HG03457 (cell line): ENCODE results near the gene NAV3.

Source experiments
- ATAC-seq: cut with Tn5 transposase; IDR thresholded peaks from one replicate; pipeline ENCODE4 v1.9.1; 2021; ENCODE audit warnings: moderate number of reproducible peaks; ENCODE audit not compliant: unreplicated experiment

Gene NAV3

GRCh38 chr12:77924703-77925102 is 94.0 kb downstream of the NAV3 start:
- ATAC-seq = no peak

- ATAC-seq = peak; percentile 99
Observed at GRCh38 chr12:77925536-77926108, 94.9 kb downstream of the NAV3 start.

- no peak for ATAC-seq
Observed at GRCh38 chr12:77928078-77928477, 97.4 kb downstream of the NAV3 start.

GRCh38 chr12:77932216-77932615 is 101.5 kb downstream of the NAV3 start:
- ATAC-seq = no peak

- no peak for ATAC-seq
Observed at GRCh38 chr12:77938301-77938700, 107.6 kb downstream of the NAV3 start.

GRCh38 chr12:77940011-77940423 is 109.3 kb downstream of the NAV3 start:
- no peak for ATAC-seq

- no peak for ATAC-seq
Observed at GRCh38 chr12:77940567-77940966, 109.9 kb downstream of the NAV3 start.

- no peak for ATAC-seq
Observed at GRCh38 chr12:77941401-77941800, 110.7 kb downstream of the NAV3 start.

GRCh38 chr12:77943466-77943865 is 112.8 kb downstream of the NAV3 start:
- ATAC-seq = no peak

GRCh38 chr12:77946541-77947061 is 115.9 kb downstream of the NAV3 start:
- ATAC-seq = no peak

GRCh38 chr12:77947330-77947729 is 116.6 kb downstream of the NAV3 start:
- ATAC-seq = no peak

GRCh38 chr12:77947746-77948145 is 117.1 kb downstream of the NAV3 start:
- ATAC-seq = no peak

GRCh38 chr12:77949943-77950342 is 119.2 kb downstream of the NAV3 start:
- ATAC-seq = no peak

GRCh38 chr12:77953528-77954205 is 123.0 kb downstream of the NAV3 start:
- ATAC-seq = no peak

GRCh38 chr12:77954206-77954555 is 123.5 kb downstream of the NAV3 start:
- no peak for ATAC-seq

GRCh38 chr12:77957062-77957461 is 126.4 kb downstream of the NAV3 start:
- ATAC-seq = no peak

GRCh38 chr12:77963576-77964178 is 133.0 kb downstream of the NAV3 start:
- no peak for ATAC-seq

GRCh38 chr12:77965790-77966189 is 135.1 kb downstream of the NAV3 start:
- no peak for ATAC-seq

- no peak for ATAC-seq
Observed at GRCh38 chr12:77968021-77968420, 137.3 kb downstream of the NAV3 start.

- no peak for ATAC-seq
Observed at GRCh38 chr12:77968571-77968970, 137.9 kb downstream of the NAV3 start.

- no peak for ATAC-seq
Observed at GRCh38 chr12:77973579-77973978, 142.9 kb downstream of the NAV3 start.

- no peak for ATAC-seq
Observed at GRCh38 chr12:77974645-77975044, 144.0 kb downstream of the NAV3 start.
